ENCODE measurements around the gene RLN2. TPM values are rescaled to one million over a fixed set of nuclear protein-coding genes. Genes with fewer than 3 reads are reported as not detected.
"Not testable (repeated sequence)": the region's sequence is repeated elsewhere in the genome, so short reads cannot be mapped to it uniquely, and the experiment has no call there.

Gene RLN2
- total RNA-seq, 1 donor from 2014 or later, result not detected

DNA sequence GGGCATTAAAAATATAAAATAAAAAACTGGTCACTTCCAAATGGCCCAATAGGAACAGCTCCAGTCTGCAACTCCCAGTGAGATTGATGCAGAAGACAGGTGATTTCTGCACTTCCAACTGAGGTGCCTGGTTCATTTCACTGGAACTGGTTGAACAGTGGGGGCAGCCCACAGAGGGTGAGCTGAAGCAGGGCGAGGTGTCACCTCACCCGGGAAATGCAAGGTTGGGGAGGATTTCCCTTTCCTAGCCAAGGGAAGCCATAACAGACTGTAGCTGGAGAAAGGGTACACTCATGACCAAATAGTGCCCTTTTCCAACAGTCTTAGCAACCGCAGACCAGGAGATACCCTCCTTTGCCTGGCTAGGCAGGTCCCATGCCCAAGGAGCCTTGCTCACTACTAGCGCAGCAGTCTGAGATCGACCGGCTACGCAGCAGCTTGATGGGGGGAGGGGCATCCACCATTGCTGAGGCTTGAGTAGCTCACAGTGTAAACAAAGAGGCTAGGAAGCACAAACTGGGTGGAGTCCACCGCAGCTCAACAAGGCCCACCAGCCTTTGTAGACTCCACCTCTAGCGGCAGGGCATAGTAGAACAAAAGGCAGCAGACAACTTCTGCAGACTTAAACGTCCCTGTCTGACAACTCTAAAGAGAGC, 22.5 kb upstream of the RLN2 start:
- H3K36me3 ChIP-seq, result no peaks in the 10 kb centered on the region
- intact Hi-C loops (cut with DNase I), result no loop called here
- no peaks in the 10 kb centered on the region for H3K27me3 ChIP-seq
- no peaks in the 10 kb centered on the region for H3K9me3 ChIP-seq
- TF ChIP-seq, protein P1, sequence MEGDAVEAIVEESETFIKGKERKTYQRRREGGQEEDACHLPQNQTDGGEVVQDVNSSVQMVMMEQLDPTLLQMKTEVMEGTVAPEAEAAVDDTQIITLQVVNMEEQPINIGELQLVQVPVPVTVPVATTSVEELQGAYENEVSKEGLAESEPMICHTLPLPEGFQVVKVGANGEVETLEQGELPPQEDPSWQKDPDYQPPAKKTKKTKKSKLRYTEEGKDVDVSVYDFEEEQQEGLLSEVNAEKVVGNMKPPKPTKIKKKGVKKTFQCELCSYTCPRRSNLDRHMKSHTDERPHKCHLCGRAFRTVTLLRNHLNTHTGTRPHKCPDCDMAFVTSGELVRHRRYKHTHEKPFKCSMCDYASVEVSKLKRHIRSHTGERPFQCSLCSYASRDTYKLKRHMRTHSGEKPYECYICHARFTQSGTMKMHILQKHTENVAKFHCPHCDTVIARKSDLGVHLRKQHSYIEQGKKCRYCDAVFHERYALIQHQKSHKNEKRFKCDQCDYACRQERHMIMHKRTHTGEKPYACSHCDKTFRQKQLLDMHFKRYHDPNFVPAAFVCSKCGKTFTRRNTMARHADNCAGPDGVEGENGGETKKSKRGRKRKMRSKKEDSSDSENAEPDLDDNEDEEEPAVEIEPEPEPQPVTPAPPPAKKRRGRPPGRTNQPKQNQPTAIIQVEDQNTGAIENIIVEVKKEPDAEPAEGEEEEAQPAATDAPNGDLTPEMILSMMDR (IDR thresholded peaks at IDR 0.05), result no peak
- H3K27ac ChIP-seq, result no peak overlapping the region
- H3K4me1 ChIP-seq, result no peaks in the 10 kb centered on the region
- H3K4me3 ChIP-seq, result no peak overlapping the region
- DNase-seq (ENCODE audit: low spot score in 2 of 2), result no peak

DNA sequence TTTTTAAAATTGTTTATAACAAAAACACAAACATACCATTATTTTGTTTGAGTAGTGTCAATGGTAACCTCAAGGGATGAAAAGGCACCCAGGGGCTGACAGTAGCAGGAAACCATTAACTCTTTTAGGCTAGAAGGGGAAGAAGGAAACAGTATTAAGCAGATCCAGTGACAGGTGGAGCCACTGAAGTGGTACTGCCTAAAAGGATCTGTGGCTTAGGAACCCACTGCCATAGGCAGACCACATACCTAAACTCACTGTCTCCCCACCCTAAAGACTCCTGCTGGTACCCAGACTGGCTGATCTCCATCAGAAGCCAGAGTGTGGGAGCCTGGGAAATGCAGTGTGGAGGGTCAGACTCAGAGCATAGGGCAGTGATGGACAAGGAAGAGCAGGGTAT, 21.7 kb upstream of the RLN2 start:
- H3K4me3 ChIP-seq, result no peak overlapping the region
- H3K4me1 ChIP-seq, result no peaks in the 10 kb centered on the region
- H3K27ac ChIP-seq, result no peak overlapping the region
- no peaks in the 10 kb centered on the region for H3K27me3 ChIP-seq
- TF ChIP-seq, protein P1 (IDR thresholded peaks at IDR 0.05), result no peak
- DNase-seq (ENCODE audit: low spot score in 2 of 2), result no peak
- no peaks in the 10 kb centered on the region for H3K36me3 ChIP-seq
- intact Hi-C loops (cut with DNase I), result no loop called here
- H3K9me3 ChIP-seq, result no peaks in the 10 kb centered on the region

DNA sequence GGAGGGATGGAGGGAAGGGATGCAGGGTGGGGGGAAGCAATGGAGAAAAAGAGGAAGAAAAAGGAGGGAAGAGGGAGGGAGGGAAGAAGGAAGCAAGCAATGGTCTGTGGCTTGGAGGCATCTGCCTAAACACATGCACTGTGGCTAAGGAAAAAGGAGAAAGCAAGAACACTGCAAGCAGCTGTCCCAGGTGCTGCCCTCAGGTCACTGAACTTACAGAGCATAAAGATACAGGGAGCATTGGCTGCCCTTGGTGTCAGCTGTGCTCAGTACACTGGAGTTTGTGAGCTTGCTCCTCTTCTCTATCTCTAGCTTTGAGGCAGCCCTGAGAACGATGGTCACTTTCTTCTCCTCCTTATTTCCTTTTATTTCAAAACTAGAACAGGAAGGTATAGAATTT, 17.1 kb upstream of the RLN2 start:
- H3K4me1 ChIP-seq; H3K27me3 ChIP-seq; H3K27ac ChIP-seq; DNase-seq (ENCODE audit: low spot score in 2 of 2); H3K4me3 ChIP-seq; H3K9me3 ChIP-seq; H3K36me3 ChIP-seq; intact Hi-C loops (cut with DNase I): not testable (repeated sequence)

DNA sequence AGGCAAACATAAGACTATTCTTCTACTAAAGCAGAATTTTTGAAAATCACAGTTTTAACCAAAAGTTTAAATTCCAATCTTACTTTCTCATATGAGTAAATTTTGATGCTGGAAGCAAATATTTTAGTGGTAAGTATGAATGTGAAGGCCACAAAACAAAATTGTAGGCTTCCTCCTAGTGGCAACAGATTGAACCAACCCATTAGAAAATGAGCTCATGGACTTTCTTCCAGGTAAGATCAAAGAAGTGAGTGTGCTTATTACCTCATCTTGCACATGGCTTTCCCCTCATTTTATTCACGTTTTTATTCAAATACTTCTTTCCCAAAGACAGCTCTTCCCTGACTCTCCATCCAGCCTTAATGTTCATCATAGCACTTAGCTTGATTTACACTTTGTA, 16.5 kb upstream of the RLN2 start:
- H3K36me3 ChIP-seq, result no peaks in the 10 kb centered on the region
- H3K27ac ChIP-seq, result no peak overlapping the region
- H3K9me3 ChIP-seq, result peaks cover 0 to 5% of the 10 kb centered on the region in 2 donors
- no peak for DNase-seq (ENCODE audit: low spot score in 2 of 2)
- TF ChIP-seq, protein P1 (IDR thresholded peaks at IDR 0.05), result no peak
- no peaks in the 10 kb centered on the region for H3K4me1 ChIP-seq
- no peaks in the 10 kb centered on the region for H3K27me3 ChIP-seq
- intact Hi-C loops (cut with DNase I), result no loop called here
- no peak overlapping the region for H3K4me3 ChIP-seq

DNA sequence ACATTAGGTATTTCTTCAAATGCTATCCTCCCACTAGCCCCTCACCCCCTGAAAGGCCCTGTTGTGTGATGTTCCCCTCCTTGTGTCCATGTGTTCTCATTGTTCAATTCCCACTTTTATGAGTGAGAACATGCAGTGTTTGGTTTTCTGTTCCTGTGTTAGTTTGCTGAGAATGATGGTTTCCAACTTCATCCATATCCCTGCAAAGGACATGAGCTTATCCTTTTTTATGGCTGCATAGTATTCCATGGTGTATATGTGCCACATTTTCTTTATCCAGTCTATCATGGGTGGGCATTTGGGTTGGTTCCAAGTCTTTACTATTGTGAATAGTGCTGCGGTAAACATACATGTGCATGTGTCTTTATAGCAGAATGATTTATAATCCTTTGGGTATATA, 11.9 kb upstream of the RLN2 start:
- H3K4me3 ChIP-seq; DNase-seq (ENCODE audit: low spot score in 2 of 2); H3K4me1 ChIP-seq; intact Hi-C loops (cut with DNase I); H3K27ac ChIP-seq; H3K36me3 ChIP-seq; H3K27me3 ChIP-seq: not testable (repeated sequence)
- H3K9me3 ChIP-seq, result peaks cover 8 to 10% of the 10 kb centered on the region in 2 donors

DNA sequence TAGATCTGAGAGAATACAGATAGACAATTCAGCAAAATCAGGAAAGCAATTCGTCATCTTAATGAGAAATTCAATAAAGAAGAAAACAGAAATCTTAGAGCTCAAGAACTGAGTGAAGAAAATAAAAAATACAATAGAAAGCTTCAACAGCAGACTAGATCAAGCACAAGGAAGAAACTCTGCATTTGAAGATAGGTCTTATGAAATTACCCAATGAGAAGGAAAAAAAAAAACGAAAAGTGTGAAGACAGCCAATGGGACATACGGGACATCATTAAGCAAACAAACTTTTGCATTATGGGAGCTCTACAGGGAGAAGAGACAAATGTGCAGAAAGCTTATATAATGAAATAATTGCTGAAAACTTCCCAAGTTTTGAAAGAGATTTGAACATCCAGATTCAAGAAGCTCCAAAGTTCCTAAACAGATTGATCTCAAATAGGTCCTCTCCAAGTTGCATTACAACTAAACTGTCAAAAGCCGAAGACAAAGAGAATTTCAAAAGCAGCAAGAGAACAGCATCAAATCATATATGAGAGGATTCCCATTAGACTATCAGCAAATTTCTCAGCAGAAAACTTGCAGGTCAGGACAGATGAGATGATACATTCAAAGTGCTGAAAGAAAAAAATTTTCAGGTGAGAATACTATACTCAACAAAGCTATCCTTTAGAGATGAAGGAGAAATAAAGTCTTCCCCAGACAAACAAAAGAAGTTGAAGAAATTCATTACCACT, 10.8 kb upstream of the RLN2 start:
- Histone ChIP-seq H3K27ac (no peak overlapping the region), H3K36me3 (no peaks in the 10 kb centered on the region), H3K4me3 (no peak overlapping the region), H3K9me3 (peaks cover 8 to 10% of the 10 kb centered on the region in 2 donors), H3K27me3 (no peaks in the 10 kb centered on the region), H3K4me1 (no peaks in the 10 kb centered on the region)
- intact Hi-C loops (cut with DNase I), result no loop called here
- TF ChIP-seq, protein P1 (IDR thresholded peaks at IDR 0.05), result no peak
- DNase-seq (ENCODE audit: low spot score in 2 of 2), result no peak
